ENCODE results near the gene TLX1.

- TF ChIP-seq CTCF (IDR thresholded peaks at IDR 0.05; ENCODE audit: insufficient read depth, low read length, poor library complexity, severe bottlenecking) = no peak
- TF ChIP-seq EZH2phosphoT487 (conservative IDR thresholded peaks at IDR 0.05; ENCODE audit: low read length) = no peak
Measured at GRCh38 chr10:101116754-101117153, 14.3 kb upstream of the TLX1 start.

All from SU-DHL-6 (cell line).